GM13977 (cell line): ENCODE data around the gene PFKP.

Experiments used
- DNase-seq: peaks from one replicate; pipeline ENCODE4 v3.0.0; 2012; ENCODE audit warnings: low spot score
- in situ Hi-C: fragments of 300-500 bp; cut with MboI; formaldehyde crosslinking; loops from one replicate; pipeline ENCODE4 v1.12.0; 2022; ENCODE audit warnings: low sequenced_read_pairs, low pct_unique_long_range_greater_than_20kb, mixed read lengths, inconsistent platforms; ENCODE audit not compliant: unreplicated experiment
- TF ChIP-seq, protein P1 (sequence below): IDR thresholded peaks from 2 replicates; pipeline ENCODE4 v1.5.1; 2012; ENCODE audit warnings: mild to moderate bottlenecking, control low read depth; ENCODE audit not compliant: insufficient read depth; ENCODE audit errors: extremely low read depth, missing control alignments

PFKP gene

DNA sequence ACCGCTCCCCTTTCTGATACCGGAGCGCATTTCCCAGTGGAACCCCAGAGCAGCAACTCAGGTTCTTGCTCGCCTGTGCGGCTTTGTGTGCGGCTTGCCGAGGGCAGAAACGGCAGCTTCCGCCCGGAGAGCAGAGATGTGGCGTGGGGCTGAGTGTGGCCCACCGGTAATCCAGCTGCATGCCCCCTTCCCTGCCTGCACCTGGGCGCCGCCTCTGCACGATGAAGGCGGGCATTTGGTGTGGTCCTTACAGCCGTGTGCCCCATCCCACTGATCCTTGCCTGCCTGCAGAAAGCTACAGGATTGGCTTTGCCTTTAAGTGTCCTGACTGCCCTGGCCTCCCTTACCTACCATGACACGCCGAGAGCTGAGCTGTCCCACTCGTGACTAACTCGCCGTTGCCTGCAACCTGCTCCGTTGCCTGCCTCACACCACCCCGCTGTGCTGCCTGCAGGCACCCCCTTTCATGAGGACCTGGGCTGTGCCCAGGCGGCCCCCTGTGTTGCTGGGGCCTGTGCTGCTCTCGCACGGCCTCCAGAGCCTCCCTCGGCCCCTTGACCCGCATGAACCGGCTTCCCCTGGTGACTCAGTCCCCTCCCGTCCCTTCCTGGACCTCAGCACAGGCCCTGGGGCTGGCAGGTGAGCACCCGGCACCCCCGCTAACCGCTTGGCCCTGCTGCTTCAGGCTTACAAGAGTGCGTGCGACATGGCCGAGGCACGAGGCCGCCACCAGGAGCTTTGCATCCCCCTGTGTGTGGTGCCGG, 57.2 kb downstream of the PFKP start:
- in situ Hi-C loops: no loop called here
- no peak for DNase-seq
- TF ChIP-seq, protein P1, sequence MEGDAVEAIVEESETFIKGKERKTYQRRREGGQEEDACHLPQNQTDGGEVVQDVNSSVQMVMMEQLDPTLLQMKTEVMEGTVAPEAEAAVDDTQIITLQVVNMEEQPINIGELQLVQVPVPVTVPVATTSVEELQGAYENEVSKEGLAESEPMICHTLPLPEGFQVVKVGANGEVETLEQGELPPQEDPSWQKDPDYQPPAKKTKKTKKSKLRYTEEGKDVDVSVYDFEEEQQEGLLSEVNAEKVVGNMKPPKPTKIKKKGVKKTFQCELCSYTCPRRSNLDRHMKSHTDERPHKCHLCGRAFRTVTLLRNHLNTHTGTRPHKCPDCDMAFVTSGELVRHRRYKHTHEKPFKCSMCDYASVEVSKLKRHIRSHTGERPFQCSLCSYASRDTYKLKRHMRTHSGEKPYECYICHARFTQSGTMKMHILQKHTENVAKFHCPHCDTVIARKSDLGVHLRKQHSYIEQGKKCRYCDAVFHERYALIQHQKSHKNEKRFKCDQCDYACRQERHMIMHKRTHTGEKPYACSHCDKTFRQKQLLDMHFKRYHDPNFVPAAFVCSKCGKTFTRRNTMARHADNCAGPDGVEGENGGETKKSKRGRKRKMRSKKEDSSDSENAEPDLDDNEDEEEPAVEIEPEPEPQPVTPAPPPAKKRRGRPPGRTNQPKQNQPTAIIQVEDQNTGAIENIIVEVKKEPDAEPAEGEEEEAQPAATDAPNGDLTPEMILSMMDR: no peak

DNA sequence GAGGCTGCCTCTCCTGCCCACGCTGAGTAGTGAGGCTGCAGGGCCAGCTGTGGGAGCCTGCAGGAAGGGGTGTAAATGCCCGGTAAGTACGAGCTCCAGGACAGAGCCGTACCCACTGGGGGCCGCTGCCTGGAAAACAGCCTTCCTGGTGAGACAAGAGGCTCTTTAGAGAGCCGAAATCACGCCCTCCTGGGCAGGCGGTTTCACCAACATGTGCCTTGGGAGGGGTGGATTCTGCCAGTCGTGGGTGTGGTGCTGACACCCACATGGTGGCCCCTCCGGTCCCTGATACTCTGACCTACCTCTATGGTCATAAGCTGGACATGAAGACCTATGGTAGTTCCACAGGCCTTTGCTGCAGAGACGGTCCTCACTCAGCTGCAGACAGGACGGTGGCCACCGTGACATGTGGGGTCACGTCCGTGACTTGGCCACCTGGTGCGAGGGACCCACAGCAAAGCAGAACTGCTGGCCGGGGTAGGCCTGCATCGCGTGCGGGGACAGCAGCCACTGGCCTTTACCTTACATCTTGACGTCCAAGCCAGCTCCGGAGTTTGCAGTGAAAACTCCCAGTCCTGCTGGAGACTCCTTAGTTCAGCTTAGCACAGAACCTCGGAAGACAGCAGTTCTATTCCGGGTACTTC, 58.3 kb downstream of the PFKP start:
- in situ Hi-C loops: no loop called here
- TF ChIP-seq, protein P1: no peak
- DNase-seq: no peak

DNA sequence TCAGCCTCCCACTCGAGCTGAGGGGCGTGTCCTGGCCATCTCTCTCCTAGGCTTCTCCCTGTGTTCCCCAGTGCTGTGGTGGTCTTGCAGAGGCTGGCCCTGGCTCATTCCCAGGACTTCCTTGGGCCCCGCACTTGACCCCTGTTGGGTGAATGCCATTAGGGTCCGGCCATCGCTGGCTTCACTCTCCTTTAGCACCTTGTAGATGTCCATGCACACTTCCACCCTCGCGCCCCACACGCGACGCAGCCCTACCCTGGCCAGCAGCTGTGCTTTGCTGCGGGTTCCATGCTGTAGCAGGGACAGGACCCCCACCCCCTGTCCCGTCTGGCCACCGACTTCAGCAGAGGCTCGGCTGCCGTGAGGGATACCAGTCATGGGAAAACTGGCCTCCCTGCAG, 58.9 kb downstream of the PFKP start:
- TF ChIP-seq, protein P1: no peak
- no peak for DNase-seq

DNA sequence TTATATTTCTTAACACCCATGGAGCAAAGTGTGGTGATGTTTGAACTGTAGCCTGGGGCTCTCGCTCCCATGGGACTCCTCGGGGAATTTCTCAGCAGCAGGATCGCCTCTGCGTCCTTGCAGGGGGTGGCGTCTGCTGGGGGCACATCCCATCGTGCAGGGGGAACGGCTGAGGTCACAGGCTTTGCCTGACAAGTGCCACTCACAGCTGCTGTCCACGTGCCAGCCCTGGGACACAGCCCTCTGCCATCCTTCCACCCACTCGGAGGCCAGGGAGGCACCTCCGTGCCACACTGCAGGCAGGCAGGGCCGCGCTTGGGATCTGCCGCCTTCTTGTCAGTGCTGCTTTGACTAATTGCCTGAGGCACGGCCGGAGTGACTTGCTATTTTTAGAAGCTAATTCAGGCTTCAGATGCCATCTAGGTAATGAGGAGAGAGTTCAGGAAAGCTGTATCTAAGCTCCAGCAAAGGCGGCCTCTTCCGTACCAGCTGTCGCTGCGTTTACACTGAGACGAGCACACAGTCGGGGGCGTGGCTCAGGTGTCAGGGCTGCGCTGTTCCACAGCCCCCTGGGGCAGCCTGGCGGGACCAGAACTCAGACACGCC, 59.5 kb downstream of the PFKP start:
- no peak for DNase-seq
- TF ChIP-seq, protein P1: no peak
- in situ Hi-C loops: no loop called here

More for the DNA sequence above, 58.9 kb downstream of the PFKP start:
- in situ Hi-C loops: no loop called here

DNA sequence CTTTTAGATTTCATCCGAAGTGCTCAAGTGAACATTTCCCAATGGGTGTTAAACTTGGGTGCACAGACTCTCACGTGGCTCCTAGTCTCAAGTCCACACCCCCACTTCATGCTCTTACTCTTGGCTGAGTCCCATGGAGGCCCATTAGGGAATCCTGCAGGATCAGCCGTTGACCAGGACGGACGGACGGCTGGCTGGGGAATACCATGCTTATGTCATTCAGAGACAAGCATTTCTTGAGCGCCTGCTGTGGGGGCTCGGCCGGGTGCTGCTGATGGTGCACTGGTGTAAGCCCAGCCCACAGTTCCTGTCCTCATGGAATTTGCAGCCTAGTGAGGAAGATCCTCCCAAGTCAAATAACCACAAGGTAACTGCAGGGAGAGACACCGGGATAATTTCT, 60.6 kb downstream of the PFKP start:
- TF ChIP-seq, protein P1: no peak
- in situ Hi-C loops: no loop called here
- DNase-seq: no peak

DNA sequence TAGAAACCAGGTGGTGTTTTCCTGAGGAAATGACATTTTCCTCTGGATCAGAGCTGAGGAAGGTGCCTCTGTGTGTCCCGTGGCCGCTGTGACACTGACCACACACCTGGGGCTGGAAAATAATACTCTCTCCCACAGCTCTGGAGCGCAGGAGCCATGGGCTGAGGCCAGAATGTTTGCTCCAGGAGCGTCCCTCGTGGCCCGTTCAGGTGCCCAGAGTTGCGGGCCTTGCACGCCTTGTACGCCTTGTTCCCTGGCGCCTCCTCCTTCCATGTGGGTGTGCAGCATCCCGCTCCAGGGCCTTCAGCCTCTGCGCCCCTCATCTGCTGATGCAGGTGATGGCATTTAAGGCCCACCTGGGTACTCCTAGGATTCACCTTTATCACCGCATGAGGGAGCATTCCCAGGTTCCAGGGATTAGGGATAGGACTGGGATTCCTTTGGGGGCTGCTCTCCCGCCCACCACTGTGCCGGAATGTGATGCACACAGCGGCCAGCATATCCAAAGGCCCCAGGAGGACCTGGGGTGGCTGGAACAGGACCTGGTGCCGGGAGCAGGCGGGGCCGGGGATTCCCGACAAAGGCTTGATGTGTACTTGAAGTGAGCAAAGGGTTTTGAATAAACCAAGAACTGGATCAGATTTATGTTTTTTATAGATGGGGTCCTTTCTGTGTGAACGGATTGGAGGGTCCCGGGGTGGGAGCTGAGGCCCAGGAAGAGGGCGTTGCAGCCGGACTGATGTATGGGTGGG, 61.2 kb downstream of the PFKP start:
- TF ChIP-seq, protein P1: no peak
- in situ Hi-C loops: no loop called here
- no peak for DNase-seq
